AG09319 (cell line): ENCODE results near the gene DPCD.

Experiments
- DNase-seq: peaks from one replicate; pipeline ENCODE4 v3.0.0-alpha.2; 2010; ENCODE audit warnings: low read depth; ENCODE audit errors: extremely low read depth
- TF ChIP-seq, protein P1 (sequence below): IDR thresholded peaks from 2 replicates; pipeline ENCODE4 v1.5.1; 2011; ENCODE audit warnings: low read depth, mild to moderate bottlenecking, inconsistent platforms, low read length, moderate library complexity

Gene DPCD

DNA sequence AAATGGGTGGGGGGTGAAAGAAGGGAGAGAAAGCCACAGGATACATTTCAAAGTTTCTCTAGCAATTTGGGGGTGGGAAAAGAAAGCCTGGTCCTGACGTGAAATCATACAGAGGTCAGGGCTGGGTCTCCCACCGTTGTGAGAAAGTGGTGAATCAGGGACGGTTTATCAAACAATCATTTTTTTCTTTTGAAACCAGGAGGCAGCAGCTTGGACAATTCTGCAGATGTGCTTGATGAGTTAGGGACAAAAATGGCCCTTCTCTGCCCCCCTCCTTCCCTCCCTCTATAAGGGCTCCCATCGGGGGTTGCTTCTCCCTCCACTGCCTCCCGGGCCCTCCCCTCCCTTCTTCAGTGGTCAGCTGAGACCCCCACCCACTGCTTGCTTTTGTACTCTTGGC lies 63.2 kb downstream of the DPCD start:
- TF ChIP-seq, protein P1, sequence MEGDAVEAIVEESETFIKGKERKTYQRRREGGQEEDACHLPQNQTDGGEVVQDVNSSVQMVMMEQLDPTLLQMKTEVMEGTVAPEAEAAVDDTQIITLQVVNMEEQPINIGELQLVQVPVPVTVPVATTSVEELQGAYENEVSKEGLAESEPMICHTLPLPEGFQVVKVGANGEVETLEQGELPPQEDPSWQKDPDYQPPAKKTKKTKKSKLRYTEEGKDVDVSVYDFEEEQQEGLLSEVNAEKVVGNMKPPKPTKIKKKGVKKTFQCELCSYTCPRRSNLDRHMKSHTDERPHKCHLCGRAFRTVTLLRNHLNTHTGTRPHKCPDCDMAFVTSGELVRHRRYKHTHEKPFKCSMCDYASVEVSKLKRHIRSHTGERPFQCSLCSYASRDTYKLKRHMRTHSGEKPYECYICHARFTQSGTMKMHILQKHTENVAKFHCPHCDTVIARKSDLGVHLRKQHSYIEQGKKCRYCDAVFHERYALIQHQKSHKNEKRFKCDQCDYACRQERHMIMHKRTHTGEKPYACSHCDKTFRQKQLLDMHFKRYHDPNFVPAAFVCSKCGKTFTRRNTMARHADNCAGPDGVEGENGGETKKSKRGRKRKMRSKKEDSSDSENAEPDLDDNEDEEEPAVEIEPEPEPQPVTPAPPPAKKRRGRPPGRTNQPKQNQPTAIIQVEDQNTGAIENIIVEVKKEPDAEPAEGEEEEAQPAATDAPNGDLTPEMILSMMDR, result no peak
- no peak for DNase-seq

DNA sequence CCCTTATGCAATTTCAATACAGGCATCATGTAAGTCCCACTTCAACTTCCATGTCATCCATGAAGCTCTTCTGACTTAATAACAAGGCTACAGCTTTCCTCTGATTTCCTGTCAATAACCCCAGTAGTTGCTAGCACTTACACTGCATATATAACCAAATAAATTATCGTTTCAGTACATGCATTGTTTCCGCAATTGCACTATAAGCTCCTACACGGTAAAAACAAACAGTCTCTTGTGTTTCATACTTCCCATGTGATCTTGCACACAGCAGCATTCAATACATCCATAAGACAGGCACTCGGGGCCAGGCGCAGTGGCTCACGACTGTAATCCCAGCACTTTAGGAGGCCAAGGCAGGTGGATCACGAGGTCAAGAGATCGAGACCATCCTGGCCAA lies 65.4 kb downstream of the DPCD start:
- TF ChIP-seq, protein P1, result no peak
- DNase-seq, result no peak

DNA sequence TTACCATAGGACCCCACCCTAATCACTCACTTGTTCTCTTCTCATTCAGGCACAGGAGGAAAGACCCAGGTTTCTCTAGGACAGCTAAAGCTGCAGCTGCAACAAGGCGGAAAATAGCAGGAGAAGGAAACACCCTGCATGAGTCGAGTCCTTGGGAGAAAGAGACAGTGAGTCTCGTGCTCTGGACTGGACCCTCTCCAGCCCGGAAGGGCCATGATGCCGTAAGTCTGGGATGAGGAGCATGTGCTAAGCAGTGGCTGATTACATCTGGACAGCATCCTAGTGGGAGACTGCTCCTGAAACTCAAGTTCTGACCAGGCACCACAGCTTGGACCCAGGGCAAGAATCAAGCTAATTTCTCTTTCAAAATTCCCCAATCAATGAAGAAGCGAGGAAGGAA lies 67.4 kb downstream of the DPCD start:
- DNase-seq, result peak; percentile 2
- TF ChIP-seq, protein P1, result no peak

DNA sequence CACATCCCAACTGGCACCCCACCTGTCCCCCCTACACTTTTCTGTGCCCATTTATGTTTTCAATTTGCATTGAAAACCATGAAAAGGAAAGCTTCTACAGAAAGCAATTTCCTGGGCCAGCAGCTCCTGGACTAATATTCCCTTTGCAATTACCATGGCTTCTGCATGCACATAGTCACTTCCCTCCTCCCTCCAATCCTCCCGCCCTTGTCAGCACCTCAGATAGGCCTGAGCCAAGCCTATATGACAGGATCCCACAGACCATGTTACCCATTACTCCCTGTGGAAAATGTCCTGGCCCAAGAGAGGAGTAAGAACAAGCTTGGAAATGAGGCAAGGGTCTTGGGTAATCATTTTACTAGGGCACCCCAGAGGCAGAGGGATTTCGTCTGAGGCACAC lies 68.8 kb downstream of the DPCD start:
- TF ChIP-seq, protein P1, result no peak
- no peak for DNase-seq

DNA sequence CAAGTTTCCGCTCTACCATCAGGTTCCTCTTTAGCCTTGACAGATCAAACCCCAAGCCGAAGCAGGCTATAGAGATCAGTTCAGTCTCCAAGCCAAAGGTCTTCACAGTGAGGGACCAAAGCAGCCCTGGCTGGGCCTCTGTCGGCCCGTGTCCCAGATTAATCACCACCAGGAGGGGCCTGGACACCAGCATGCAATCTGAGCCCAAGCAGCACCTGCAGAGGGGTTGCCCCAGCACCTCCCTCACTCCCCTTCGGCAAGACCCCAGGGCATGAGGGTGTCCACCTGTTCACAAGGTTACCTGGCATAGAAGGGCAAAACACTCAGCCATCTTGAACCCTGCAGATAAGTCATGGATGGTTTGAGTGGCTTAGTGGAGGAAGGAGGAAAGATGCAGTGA lies 70.9 kb downstream of the DPCD start:
- DNase-seq, result no peak
- TF ChIP-seq, protein P1, result no peak
